HepG2 (cell line): Measurements from ENCODE around the gene CD40. TPM values are rescaled to one million over a fixed set of nuclear protein-coding genes. Genes with fewer than 3 reads are reported as not detected.
A peak's percentile ranks its signal among the peaks of the same experiment; 100 is the strongest.

Experiments
- FOSL1 ChIP-seq: sonication (generic); formaldehyde crosslinking; IDR thresholded peaks from 2 replicates; pipeline ENCODE4 v1.9.0; 2021; ENCODE audit warnings: missing genetic modification reagents, borderline replicate concordance
- HHEX ChIP-seq: IDR thresholded peaks from 2 replicates; pipeline ENCODE4 v1.6.1; 2016; ENCODE audit warnings: control low read depth
- IRX3 ChIP-seq: sonication (generic); formaldehyde crosslinking; IDR thresholded peaks from 2 replicates; pipeline ENCODE4 v1.8.1; 2023; ENCODE audit warnings: mild to moderate bottlenecking, low read depth, missing genetic modification reagents, borderline replicate concordance
- KLF15 ChIP-seq: sonication (generic); formaldehyde crosslinking; IDR thresholded peaks from 2 replicates; pipeline ENCODE4 v1.8.1; 2023; ENCODE audit warnings: borderline replicate concordance, mild to moderate bottlenecking, inconsistent platforms, missing genetic modification reagents, mixed read lengths
- LBX2 ChIP-seq: sonication (generic); formaldehyde crosslinking; IDR thresholded peaks from 2 replicates; pipeline ENCODE4 v1.5.0; 2020; ENCODE audit warnings: missing genetic modification reagents, mild to moderate bottlenecking, borderline replicate concordance
- MATR3 ChIP-seq: sonication (generic); formaldehyde crosslinking; IDR thresholded peaks from 2 replicates; pipeline ENCODE4 v1.4.0; 2020; ENCODE audit warnings: missing genetic modification reagents
- MBD4 ChIP-seq: IDR thresholded peaks from 2 replicates; pipeline ENCODE4 v1.6.1; 2012; ENCODE audit warnings: low read length, inconsistent platforms, borderline replicate concordance
- NPAS2 ChIP-seq: sonication (generic); formaldehyde crosslinking; IDR thresholded peaks from 2 replicates; pipeline ENCODE4 v1.8.0; 2022; ENCODE audit warnings: mild to moderate bottlenecking, missing genetic modification reagents, borderline replicate concordance
- PHB2 ChIP-seq: fragments of 450-650 bp; IDR thresholded peaks from 2 replicates; pipeline ENCODE4 v1.6.1; 2018; ENCODE audit not compliant: partially characterized antibody
- SMARCE1 ChIP-seq: fragments of 450-650 bp; IDR thresholded peaks from 2 replicates; pipeline ENCODE4 v1.6.1; 2017; ENCODE audit warnings: borderline replicate concordance
- SNAPC4 ChIP-seq: sonication (generic); formaldehyde crosslinking; IDR thresholded peaks from 2 replicates; pipeline ENCODE4 v1.4.0; 2020; ENCODE audit warnings: mild to moderate bottlenecking, missing genetic modification reagents
- STAT5B ChIP-seq: sonication (generic); formaldehyde crosslinking; IDR thresholded peaks from 2 replicates; pipeline ENCODE4 v1.4.0; 2020; ENCODE audit warnings: missing genetic modification reagents
- ZBTB1 ChIP-seq: sonication (generic); formaldehyde crosslinking; IDR thresholded peaks from 2 replicates; pipeline ENCODE4 v1.4.0; 2020; ENCODE audit warnings: missing genetic modification reagents, borderline replicate concordance
- ZNF136 ChIP-seq: sonication (generic); formaldehyde crosslinking; IDR thresholded peaks from 2 replicates; pipeline ENCODE4 v1.8.1; 2022; ENCODE audit warnings: low read depth, mild to moderate bottlenecking, moderate library complexity, missing genetic modification reagents
- ZNF326 ChIP-seq: sonication (generic); formaldehyde crosslinking; IDR thresholded peaks from 2 replicates; pipeline ENCODE4 v1.4.0; 2020; ENCODE audit warnings: missing genetic modification reagents, borderline replicate concordance
- ZNF343 ChIP-seq: sonication (generic); formaldehyde crosslinking; IDR thresholded peaks from 2 replicates; pipeline ENCODE4 v1.4.0; 2020; ENCODE audit warnings: mild to moderate bottlenecking, missing genetic modification reagents
- ZNF619 ChIP-seq: sonication (generic); formaldehyde crosslinking; IDR thresholded peaks from 2 replicates; pipeline ENCODE4 v1.4.0; 2020; ENCODE audit warnings: mild to moderate bottlenecking, missing genetic modification reagents
- ZNF691 ChIP-seq: sonication (generic); formaldehyde crosslinking; IDR thresholded peaks from 2 replicates; pipeline ENCODE4 v1.4.0; 2020; ENCODE audit warnings: missing genetic modification reagents, low read depth, mild to moderate bottlenecking, borderline replicate concordance
- ZNF749 ChIP-seq: sonication (generic); formaldehyde crosslinking; IDR thresholded peaks from 2 replicates; pipeline ENCODE4 v1.8.0; 2022; ENCODE audit warnings: mild to moderate bottlenecking, missing genetic modification reagents, moderate library complexity, borderline replicate concordance
- ZNF772 ChIP-seq: sonication (generic); formaldehyde crosslinking; IDR thresholded peaks from 2 replicates; pipeline ENCODE4 v1.5.0; 2020; ENCODE audit warnings: mild to moderate bottlenecking, missing genetic modification reagents
- ZNF850 ChIP-seq: sonication (generic); formaldehyde crosslinking; conservative IDR thresholded peaks from 2 replicates; pipeline ENCODE4 v1.9.0; 2021; ENCODE audit warnings: mild to moderate bottlenecking, missing genetic modification reagents
- ZSCAN21 ChIP-seq: sonication (generic); formaldehyde crosslinking; IDR thresholded peaks from 2 replicates; pipeline ENCODE4 v1.8.0; 2022; ENCODE audit warnings: mild to moderate bottlenecking, missing genetic modification reagents, moderate library complexity, borderline replicate concordance
- ZZZ3 ChIP-seq: sonication (generic); formaldehyde crosslinking; IDR thresholded peaks from 2 replicates; pipeline ENCODE4 v1.4.0; 2020; ENCODE audit warnings: missing genetic modification reagents, mild to moderate bottlenecking, borderline replicate concordance
- polyA plus RNA-seq, 8 experiments: library from polyadenylated mRNA; depleted of rRNA in 3 of 8; stranded (reverse) in 7 of 8; unstranded in 1 of 8; fragments of >200 nt; fragmentation: Illumina TruSeq in 4 of 8; extraction: Trizol in 4 of 8; gene quantifications; 2 replicates each; pipeline versions ENCODE4 v1.2.1 to v1.2.3, GENCODE V29; 2011 to 2016; ENCODE audit warnings: low read depth in 4 of 8, missing spikeins in 1 of 8, mixed read lengths in 1 of 8; ENCODE audit not compliant: insufficient read depth in 1 of 8
- total RNA-seq, 5 experiments: library from RNA; depleted of rRNA; stranded (reverse); fragments of >200 nt; fragmentation: Illumina TruSeq; extraction: Trizol; gene quantifications; 2 replicates each; pipeline ENCODE4 v1.2.3, GENCODE V29; 2016; ENCODE audit warnings: low read depth in 1 of 5

The CD40 gene
- total and polyA plus RNA-seq, 2 of the 13 experiments (the other 11 are each of a cell fraction or from before 2014, with no cell fraction given) = 4.6 to 13.4 TPM

- peak; percentile 99 for TF ChIP-seq IRX3 (CRISPR knock-in tag)
- no peak; the same call in 1 of the 2 replicates for TF ChIP-seq SNAPC4 (CRISPR knock-in tag)
- peak; percentile 98 for TF ChIP-seq STAT5B (CRISPR knock-in tag)
- peak; percentile 96; the same call in 1 of the 2 replicates for TF ChIP-seq ZNF749 (CRISPR knock-in tag)
- TF ChIP-seq ZNF691 (CRISPR knock-in tag) = peak; percentile 92
- peak; percentile 89; the same call in 1 of the 2 replicates for TF ChIP-seq ZNF343 (CRISPR knock-in tag)
- TF ChIP-seq SMARCE1 = 0 out of 2 replicates have a peak, but pooled peaks have one; percentile 24
- TF ChIP-seq MATR3 (CRISPR knock-in tag) = no peak; the same call in 1 of the 2 replicates
- TF ChIP-seq PHB2 = no peak
- TF ChIP-seq ZNF136 (CRISPR knock-in tag) = 0 out of 2 replicates have a peak, but pooled peaks have one; percentile 57
- no peak for TF ChIP-seq NPAS2
- TF ChIP-seq MBD4 = no peak
- TF ChIP-seq ZNF619 = peak; percentile 99
- TF ChIP-seq KLF15 (CRISPR knock-in tag) = peak; percentile 87; the same call in 1 of the 2 replicates
- no peak for TF ChIP-seq FOSL1 (CRISPR knock-in tag)
- peak; percentile 76 for TF ChIP-seq LBX2 (CRISPR knock-in tag)
- TF ChIP-seq HHEX (CRISPR knock-in tag) = 0 out of 2 replicates have a peak, but pooled peaks have one; percentile 26
- TF ChIP-seq ZBTB1 (CRISPR knock-in tag) = no peak
- peak; percentile 99 for TF ChIP-seq ZSCAN21
- TF ChIP-seq ZZZ3 (CRISPR knock-in tag) = no peak; the same call in 1 of the 2 replicates
- TF ChIP-seq ZNF772 = peak; percentile 79
- TF ChIP-seq ZNF850 = peak; percentile 96; the same call in 1 of the 2 replicates
- TF ChIP-seq ZNF326 (CRISPR knock-in tag) = no peak; the same call in 1 of the 2 replicates
Measured at GRCh38 chr20:46089417-46090388, 28.4 kb upstream of the CD40 start, which contains the start of gene NCOA5 (continued).
